GM18499 (cell line): ENCODE results near the gene SNU13.
"Not testable (repeated sequence)": the region's sequence is repeated elsewhere in the genome, so short reads cannot be mapped to it uniquely, and the experiment has no call there.

ENCODE experiments used
- ATAC-seq: cut with Tn5 transposase; IDR thresholded peaks from one replicate; pipeline ENCODE4 v1.9.1; 2021; ENCODE audit warnings: moderate number of reproducible peaks; ENCODE audit not compliant: insufficient read depth, unreplicated experiment

SNU13 gene

DNA sequence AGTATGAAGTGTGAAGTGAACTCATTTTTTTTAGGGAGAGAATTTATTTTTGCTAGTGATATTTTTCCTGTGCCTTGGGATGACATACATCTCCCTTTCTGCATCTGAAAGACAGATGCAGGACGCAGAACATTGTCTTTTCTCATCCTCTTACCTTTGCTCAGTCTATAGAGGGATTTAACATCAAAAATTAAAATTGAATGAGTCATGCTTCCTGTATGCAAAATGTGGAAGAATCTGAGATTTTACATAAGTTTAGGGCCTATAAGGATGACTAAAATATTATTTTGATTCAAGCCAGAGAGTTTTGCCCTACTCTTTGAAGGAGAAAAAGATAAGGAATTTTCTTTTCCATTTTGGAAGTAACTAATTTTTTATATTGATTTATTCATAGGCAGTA lies 40.2 kb downstream of the SNU13 start:
- no peak for ATAC-seq

DNA sequence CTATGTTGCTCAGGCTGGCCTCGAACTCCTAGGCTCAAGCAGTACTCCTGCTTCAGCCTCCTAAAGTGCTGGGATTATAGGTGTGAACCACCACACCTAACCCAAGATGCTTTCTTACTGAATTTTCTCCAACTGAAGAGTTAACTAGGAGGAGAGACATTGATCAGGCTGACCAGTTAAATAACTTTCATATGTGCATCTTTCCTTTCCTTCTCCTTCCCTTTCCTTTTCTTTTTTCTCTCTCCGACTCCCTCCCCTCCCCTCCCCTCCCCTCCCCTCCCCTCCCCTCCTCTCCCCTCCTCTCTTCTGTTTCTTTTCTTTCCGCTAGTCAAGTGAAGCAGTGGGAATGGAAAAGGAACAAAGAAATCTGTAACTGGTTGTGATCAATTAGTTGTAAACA lies 40.9 kb downstream of the SNU13 start:
- ATAC-seq: no peak

DNA sequence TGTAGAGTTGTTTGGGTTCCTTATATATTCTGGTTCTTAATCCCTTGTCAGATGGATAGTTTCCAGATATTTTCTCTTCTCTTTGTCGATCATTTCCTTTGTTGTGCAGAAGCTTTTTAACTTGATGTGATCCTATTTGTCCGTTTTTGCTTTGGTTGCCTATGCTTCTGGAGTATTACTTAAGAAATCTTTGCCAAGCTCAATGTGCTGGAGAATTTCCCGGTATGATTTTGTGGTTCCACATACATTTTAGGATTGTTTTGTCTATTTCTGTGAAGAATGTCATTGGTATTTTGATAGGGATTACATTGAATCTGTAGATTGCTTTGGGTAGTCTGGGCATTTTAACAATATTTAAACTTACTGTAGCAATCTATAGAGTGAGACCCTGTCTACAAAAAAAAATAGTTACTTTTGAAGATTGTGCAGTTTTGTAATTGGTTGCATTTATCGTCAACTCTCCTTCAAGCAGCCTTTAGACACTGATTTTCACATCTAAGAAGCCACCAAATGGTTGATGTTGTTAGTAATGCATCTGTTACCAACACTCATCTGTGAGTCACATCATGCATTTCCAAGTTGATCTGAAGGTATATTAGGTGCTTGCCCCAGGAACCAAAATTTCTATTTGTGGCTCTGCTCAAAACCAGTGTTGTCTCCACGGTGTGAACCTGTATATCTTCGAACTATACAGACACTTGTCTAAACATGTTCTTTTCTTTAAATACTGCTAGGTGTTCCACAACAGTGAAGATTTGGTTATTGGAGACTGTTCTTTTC lies 46.1 kb downstream of the SNU13 start:
- ATAC-seq: no peak

DNA sequence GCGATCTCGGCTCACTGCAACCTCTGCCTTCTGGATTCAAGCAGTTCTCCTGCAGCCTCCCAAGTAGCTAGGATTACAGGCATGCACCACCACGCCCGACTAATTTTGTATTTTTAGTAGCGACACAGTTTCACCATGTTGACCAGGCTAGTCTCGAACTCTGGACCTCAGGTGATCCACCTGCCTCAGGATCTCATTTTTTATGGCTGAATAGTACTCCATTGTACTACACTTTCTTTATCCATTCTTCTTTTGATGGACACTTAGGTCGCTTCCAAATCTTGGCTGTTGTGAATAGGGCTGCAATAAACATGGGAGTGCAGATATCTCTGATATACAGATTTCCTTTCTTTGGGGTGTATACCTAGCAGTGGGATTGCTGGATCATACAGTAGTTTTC lies 46.8 kb downstream of the SNU13 start:
- ATAC-seq: no peak

DNA sequence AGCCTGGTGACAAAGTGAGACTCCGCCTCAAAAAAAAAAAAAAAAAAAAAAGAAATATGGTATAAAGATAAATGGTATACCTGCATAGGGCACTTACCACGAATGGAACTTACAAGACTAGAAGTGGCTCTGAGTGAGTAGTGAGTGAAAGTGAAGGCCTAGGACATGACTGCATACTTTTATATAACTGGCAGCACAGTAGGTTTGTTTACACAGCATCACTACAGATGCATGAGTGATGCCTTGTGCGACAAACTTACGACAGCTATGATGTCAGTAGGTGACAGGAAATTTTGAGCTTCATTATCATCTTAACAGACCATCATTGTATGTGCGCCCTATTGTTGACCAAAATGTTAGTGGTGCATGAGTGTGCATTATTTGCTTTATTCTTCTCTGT lies 49.9 kb downstream of the SNU13 start:
- no peak for ATAC-seq

DNA sequence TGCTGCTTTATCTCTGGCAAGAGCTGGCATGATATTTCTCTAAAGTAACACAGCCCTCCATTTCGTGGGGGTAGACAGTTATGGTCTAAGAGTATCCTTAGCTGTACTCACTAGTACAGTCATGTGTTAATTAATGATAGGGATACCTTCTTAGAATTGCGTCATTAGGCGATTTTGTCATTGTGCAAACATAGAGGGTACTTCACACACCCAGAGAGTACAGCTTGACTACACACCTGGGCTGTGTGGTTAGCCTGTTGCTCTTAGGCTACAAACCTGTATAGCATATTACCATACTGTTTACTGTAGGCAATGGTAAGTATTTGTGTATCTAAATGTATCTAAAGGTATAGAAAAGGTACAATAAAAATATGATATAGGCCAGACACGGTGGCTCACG lies 50.5 kb downstream of the SNU13 start:
- no peak for ATAC-seq

DNA sequence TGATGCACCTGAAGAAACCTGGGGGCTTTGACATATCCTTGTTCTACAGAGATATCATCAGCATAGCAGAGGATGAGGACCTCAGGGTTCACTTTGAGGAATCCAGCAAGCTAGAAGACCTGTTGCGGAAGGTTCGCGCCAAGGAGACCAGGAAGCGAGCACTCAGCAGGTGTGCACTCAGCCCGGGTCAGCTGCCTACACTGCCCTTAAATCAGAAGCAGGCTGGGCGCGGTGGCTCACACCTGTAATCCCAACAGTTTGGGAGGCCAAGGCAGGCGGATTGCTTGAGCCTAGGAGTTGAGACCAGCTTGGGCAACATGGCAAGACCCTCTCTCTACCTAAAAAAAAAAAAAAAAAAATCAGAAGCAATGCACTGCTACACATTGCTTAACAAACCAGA lies 51.0 kb downstream of the SNU13 start:
- not testable (repeated sequence) for ATAC-seq

DNA sequence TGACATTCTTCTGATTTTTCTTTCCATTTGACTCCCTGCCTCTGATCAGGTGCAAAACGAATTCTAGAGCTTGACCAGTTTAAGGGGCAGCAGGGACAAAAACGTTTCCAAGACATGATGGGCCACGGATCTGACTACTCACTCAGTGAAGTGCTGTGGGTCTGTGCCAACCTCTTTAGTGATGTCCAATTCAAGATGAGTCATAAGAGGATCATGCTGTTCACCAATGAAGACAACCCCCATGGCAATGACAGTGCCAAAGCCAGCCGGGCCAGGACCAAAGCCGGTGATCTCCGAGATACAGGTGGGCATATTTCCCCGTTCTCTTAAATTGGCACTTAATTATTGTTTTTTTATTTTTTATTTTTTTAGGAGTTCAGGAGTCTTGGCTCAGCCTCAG lies 52.2 kb downstream of the SNU13 start:
- ATAC-seq: no peak

DNA sequence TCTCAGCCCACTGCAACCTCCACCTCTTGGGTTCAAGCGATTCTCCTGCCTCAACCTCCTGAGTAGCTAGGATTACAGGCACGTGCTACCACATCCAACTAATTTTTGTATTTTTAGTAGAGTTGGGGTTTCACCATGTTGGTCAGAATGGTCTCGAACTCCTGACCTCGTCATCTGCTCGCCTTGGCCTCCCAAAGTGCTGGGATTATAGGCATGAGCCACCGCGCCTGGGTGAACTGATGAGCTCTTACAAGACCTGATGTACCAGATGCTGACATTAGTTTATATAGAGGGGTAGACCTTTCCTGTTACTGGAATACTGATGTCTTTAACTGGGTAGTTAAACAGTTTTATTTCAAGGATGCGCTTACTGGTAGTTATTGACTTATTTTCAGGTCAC lies 54.1 kb downstream of the SNU13 start:
- not testable (repeated sequence) for ATAC-seq

DNA sequence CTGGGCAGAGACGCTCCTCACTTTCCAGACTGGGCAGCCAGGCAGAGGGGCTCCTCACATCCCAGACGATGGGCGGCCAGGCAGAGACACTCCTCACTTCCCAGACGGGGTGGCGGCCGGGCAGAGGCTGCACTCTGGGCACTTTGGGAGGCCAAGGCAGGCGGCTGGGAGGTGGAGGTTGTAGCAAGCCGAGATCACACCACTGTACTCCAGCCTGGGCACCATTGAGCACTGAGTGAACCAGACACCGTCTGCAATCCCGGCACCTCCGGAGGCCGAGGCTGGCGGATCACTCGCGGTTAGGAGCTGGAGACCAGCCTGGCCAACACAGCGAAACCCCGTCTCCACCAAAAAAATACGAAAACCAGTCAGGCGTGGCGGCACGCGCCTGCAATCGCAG lies 57.1 kb downstream of the SNU13 start:
- not testable (repeated sequence) for ATAC-seq

DNA sequence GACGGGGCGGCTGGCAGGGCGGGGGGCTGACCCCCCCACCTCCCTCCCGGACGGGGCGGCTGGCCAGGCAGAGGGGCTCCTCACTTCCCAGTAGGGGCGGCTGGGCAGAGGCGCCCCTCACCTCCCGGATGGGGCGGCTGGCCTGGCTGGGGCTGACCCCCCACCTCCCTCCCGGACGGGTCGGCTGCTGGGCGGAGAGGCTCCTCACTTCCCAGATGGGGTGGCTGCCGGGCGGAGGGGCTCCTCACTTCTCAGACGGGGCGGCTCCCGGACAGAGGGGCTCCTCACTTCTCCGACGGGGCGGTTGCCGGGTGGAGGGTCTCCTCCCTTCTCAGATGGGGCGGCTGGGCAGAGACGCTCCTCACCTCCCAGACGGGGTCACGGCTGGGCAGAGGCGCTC lies 57.6 kb downstream of the SNU13 start:
- ATAC-seq: not testable (repeated sequence)

DNA sequence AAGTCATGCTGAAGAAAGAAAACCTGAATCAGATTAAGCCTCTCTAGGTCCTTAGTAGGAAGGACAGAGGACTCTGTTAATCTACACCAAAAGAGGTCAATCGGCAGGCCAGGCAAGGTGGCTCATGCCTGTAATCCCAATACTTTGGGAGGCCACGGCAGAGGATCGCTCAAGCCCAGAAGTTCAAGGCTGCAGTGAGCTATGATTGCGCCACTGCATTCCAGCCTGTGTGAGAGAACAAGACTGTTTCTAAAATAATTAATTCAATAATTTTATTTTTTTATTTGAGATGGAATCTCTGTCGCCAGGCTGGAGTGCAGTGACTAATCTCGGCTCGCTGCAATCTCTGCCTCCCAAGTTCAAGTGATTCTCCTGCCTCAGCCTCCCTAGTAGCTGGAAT lies 63.1 kb downstream of the SNU13 start:
- ATAC-seq: no peak
